GM12878 (cell line): ENCODE data around the gene VASH2. TPM values are rescaled to one million over a fixed set of nuclear protein-coding genes. Genes with fewer than 3 reads are reported as not detected.
"Not testable (repeated sequence)": the region's sequence is repeated elsewhere in the genome, so short reads cannot be mapped to it uniquely, and the experiment has no call there.

Source experiments
- ATAC-seq: fragments of 200-7000 bp; cut with Tn5 transposase; 3 replicates; pipeline ENCODE4 v1.9.1; 2020; ENCODE audit warnings: mild to moderate bottlenecking, moderate library complexity
- BruUV-seq: library from RNA; stranded (reverse); fragments of 400-500 nt; replicated peaks from 2 replicates; lab custom pipeline; 2021; lab: Mats Ljungman, UMichigan
- CTCF ChIA-PET: fragments of 300-600 bp; sonication (Branson Sonifier 250); formaldehyde crosslinking; extraction: SDS; loops from one replicate; lab custom pipeline; 2021; ENCODE audit warnings: inconsistent platforms; lab: Yijun Ruan, JAX
- POLR2A ChIA-PET: fragments of 350-600 bp; formaldehyde crosslinking; extraction: SDS; loops from one replicate; lab custom pipeline; 2021; ENCODE audit warnings: inconsistent platforms; lab: Charles Lee
- RAD21 ChIA-PET: fragments of 300-600 bp; sonication (Branson Sonifier 250); formaldehyde crosslinking; loops from one replicate; lab custom pipeline; 2023; ENCODE audit warnings: antibody characterized with exemption; ENCODE audit not compliant: unreplicated experiment; lab: Charles Lee
- SMC1A ChIA-PET: fragments of 300-600 bp; sonication (Branson Sonifier 250); formaldehyde crosslinking; loops from one replicate; lab custom pipeline; 2023; ENCODE audit not compliant: unreplicated experiment, uncharacterized antibody; lab: Charles Lee
- DNase-seq: peaks from one replicate; pipeline ENCODE4 v3.0.0-alpha.2; 2011; ENCODE audit warnings: low read depth, low spot score
- FAIRE-seq: peaks from 3 replicates; lab custom pipeline; 2011; peaks lifted over from hg19 to GRCh38; lab: Jason Lieb, UNC
- H2AFZ ChIP-seq: 2 replicates; pipeline ENCODE4 v1.6.0; 2011; ENCODE audit warnings: low read depth, low read length, control low read depth; ENCODE audit not compliant: control insufficient read depth
- H3K27ac ChIP-seq: 2 replicates; pipeline ENCODE4 v1.5.1; 2011; ENCODE audit warnings: control low read depth; ENCODE audit not compliant: control insufficient read depth, insufficient read depth
- H3K27me3 ChIP-seq, 2 experiments: replicated peaks in 1 of 2; 2 replicates each; pipeline versions ENCODE4 v1.6.0 to v1.6.1; 2011; ENCODE audit warnings: low read length in 1 of 2; ENCODE audit not compliant: control insufficient read depth in 2 of 2, insufficient read depth in 2 of 2
- H3K36me3 ChIP-seq, 2 experiments: 2 replicates each; pipeline ENCODE4 v1.5.1; 2011; ENCODE audit warnings: low read length in 1 of 2; ENCODE audit not compliant: control insufficient read depth in 2 of 2, insufficient read depth in 2 of 2
- H3K4me1 ChIP-seq: 2 replicates; pipeline ENCODE4 v1.6.1; 2011; ENCODE audit warnings: mild to moderate bottlenecking, low read length, moderate library complexity, mixed read lengths; ENCODE audit not compliant: control insufficient read depth, insufficient read depth
- H3K4me2 ChIP-seq: 2 replicates; pipeline ENCODE4 v1.6.0; 2011; ENCODE audit warnings: control low read depth; ENCODE audit not compliant: control insufficient read depth, insufficient read depth
- H3K4me3 ChIP-seq: fragments of 200-600 bp; sonication (generic); 2 replicates; pipeline ENCODE4 v1.5.1; 2016
- H3K79me2 ChIP-seq: 2 replicates; pipeline ENCODE4 v1.6.0; 2011; ENCODE audit warnings: low read length; ENCODE audit not compliant: control insufficient read depth, insufficient read depth
- H3K9ac ChIP-seq: 2 replicates; pipeline ENCODE4 v1.8.0; 2011; ENCODE audit warnings: low read length, control low read depth, mixed read lengths; ENCODE audit not compliant: control insufficient read depth, insufficient read depth
- H3K9me3 ChIP-seq: replicated peaks from 3 replicates; pipeline ENCODE4 v1.5.1; 2011; ENCODE audit warnings: mild to moderate bottlenecking, low read length; ENCODE audit not compliant: control insufficient read depth, insufficient read depth
- H4K20me1 ChIP-seq: 2 replicates; pipeline ENCODE4 v1.6.0; 2011; ENCODE audit not compliant: control insufficient read depth, insufficient read depth
- GABPA ChIP-seq: IDR thresholded peaks from 2 replicates; pipeline ENCODE4 v1.6.1; 2014; ENCODE audit warnings: antibody characterized with exemption, low read depth, mild to moderate bottlenecking, inconsistent platforms
- KAT2A ChIP-seq: conservative IDR thresholded peaks from 2 replicates; pipeline ENCODE4 v1.6.1; 2011; ENCODE audit warnings: low read depth, low read length; ENCODE audit not compliant: control insufficient read depth
- ZNF274 ChIP-seq: IDR thresholded peaks from one replicate; pipeline ENCODE4 v1.8.0; 2011; ENCODE audit not compliant: insufficient read length, insufficient read depth
- WGBS: methylation state at CpG from one replicate; pipeline ENCODE4 v1.1.6; 2016; ENCODE audit warnings: low lambda C conversion rate; ENCODE audit not compliant: insufficient replicate concordance, insufficient coverage; ENCODE audit errors: missing lambda C conversion rate; 5-methylcytosine and 5-hydroxymethylcytosine counted together
- in situ Hi-C: fragments of 300-500 bp; cut with MboI; formaldehyde crosslinking; loops from 9 replicates; pipeline ENCODE4 v1.14.3; 2018; ENCODE audit warnings: mixed read lengths
- intact Hi-C: fragments of 100-400 bp; cut with micrococcal nuclease; formaldehyde crosslinking; loops from one replicate; pipeline ENCODE4 v1.14.2; 2022; ENCODE audit not compliant: unreplicated experiment
- polyA plus RNA-seq, 11 experiments: library from polyadenylated mRNA; depleted of rRNA in 4 of 11; unstranded in 6 of 11; stranded (reverse) in 5 of 11; fragments of >200 nt; fragmentation: Nextera tagmentation in 4 of 11; fragmentation: Illumina TruSeq in 1 of 11; extraction: Ambion mirVana in 4 of 11; extraction: Trizol in 1 of 11; gene quantifications; 1 replicate in 1 of 11; 2 replicates in 10 of 11; pipeline versions ENCODE4 v1.2.1 to v1.2.3, GENCODE V29; 2011 to 2016; ENCODE audit warnings: inconsistent platforms in 2 of 11, missing spikeins in 2 of 11, low read depth in 1 of 11
- total RNA-seq, 4 experiments: library from RNA; depleted of rRNA in 3 of 4; stranded (reverse); fragments of >200 nt in 3 of 4; fragmentation: Illumina TruSeq in 1 of 4; extraction: Trizol in 1 of 4; gene quantifications; 2 replicates each; pipeline versions ENCODE4 v1.2.1 to v1.2.3, GENCODE V29; 2013 to 2021

The VASH2 gene
- total and polyA plus RNA-seq, 10 of the 15 experiments (the other 5 are each of a cell fraction or from before 2014, with no cell fraction given), result 5.4 to 29.7 (median 21.7) TPM

DNA sequence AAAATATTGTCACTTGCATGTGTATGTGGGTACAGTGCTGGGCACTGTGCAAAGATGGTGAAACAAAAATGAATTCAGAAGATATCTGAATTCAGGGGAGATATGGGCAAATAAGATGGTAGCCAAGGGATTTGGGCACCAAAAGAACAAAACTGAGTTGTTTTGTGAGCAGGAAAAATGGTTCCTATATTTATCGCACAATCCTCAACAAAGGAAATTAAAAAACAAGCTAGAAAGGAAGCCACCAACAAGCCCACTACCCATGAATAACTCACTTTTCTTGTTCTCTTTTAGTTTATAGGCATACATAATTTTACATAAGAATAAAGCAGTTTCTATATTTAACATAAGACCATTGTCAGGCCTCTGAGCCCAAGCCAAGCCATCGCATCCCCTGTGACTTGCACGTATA, 40.7 kb upstream of the VASH2 start (continued):
- TF ChIP-seq GABPA, result no peak
- TF ChIP-seq ZNF274, result no peak
- no peak for TF ChIP-seq KAT2A

DNA sequence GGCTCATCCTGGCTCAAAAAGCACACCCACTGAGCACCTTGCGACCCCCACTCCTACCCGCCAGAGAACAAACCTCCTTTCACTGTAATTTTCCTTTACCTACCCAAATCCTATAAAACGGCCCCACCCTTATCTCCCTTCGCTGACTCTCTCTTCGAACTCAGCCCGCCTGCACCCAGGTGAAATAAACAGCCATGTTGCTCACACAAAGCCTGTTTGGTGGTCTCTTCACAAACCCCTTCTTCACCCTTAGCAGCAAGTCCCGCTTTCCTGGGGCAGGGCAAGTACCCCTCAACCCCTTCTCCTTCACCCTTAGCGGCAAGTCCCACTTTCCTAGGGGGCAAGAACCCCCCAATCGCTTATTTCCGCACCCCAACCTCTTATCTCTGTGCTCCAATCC, 40.1 kb upstream of the VASH2 start:
- FAIRE-seq, H3K27me3 ChIP-seq, CTCF ChIA-PET, H3K36me3 ChIP-seq, H2AFZ ChIP-seq, H3K27ac ChIP-seq, POLR2A ChIA-PET, intact Hi-C loops, H3K4me3 ChIP-seq, H3K9ac ChIP-seq, H3K4me2 ChIP-seq, ATAC-seq, DNase-seq, BruUV-seq, H3K9me3 ChIP-seq, in situ Hi-C loops, H4K20me1 ChIP-seq, H3K4me1 ChIP-seq, RAD21 ChIA-PET, H3K79me2 ChIP-seq: not testable (repeated sequence)
- 78% methylated on average over 7 of the region's 10 CpGs for WGBS
- SMC1A ChIA-PET, result interaction anchor here (1.3 kb wide), 1 partner anchor 95 kb away, joined by 3 read pairs; no protein-coding TSS in a partner anchor

DNA sequence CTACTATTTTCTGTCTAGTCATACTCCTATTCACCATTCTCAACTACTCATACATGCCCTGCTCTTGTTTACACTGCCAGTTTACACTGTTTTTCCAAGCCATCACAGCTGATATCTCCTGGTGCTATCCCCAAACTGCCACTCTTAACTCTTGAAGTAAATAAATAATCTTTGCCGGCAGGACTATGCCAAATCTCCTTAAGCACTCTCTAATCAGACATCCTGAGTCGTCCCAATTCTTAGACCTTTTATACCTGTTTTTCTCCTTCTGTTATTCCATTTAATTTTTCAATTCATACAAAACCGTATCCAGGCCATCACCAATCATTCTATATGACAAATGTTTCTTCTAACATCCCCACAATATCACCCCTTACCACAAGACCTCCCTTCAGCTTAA, 36.7 kb upstream of the VASH2 start:
- H3K27me3 ChIP-seq, CTCF ChIA-PET, BruUV-seq, H2AFZ ChIP-seq, H3K9ac ChIP-seq, POLR2A ChIA-PET, H4K20me1 ChIP-seq, H3K4me1 ChIP-seq, intact Hi-C loops, SMC1A ChIA-PET, H3K9me3 ChIP-seq, H3K27ac ChIP-seq, H3K36me3 ChIP-seq, H3K79me2 ChIP-seq, H3K4me2 ChIP-seq, RAD21 ChIA-PET, H3K4me3 ChIP-seq, DNase-seq, FAIRE-seq, ATAC-seq, in situ Hi-C loops: not testable (repeated sequence)
- WGBS, result 35% methylated on average over 3 of the region's 3 CpGs

DNA sequence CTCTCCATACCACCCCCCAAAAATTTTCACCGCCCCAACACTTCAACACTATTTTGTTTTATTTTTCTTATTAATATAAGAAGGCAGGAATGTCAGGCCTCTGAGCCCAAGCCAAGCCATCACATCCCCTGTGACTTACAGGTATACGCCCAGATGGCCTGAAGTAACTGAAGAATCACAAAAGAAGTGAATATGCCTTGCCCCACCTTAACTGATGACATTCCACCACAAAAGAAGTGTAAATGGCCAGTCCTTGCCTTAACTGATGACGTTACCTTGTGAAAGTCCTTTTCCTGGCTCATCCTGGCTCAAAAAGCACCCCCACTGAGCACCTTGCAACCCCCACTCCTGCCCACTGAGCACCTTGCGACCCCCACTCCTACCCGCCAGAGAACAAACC, 36.2 kb upstream of the VASH2 start:
- ATAC-seq, H3K4me3 ChIP-seq, H3K36me3 ChIP-seq, H3K4me2 ChIP-seq, H3K9me3 ChIP-seq, DNase-seq, H3K4me1 ChIP-seq, FAIRE-seq, BruUV-seq, H3K9ac ChIP-seq, POLR2A ChIA-PET, in situ Hi-C loops, H3K79me2 ChIP-seq, SMC1A ChIA-PET, H3K27me3 ChIP-seq, H2AFZ ChIP-seq, intact Hi-C loops, H4K20me1 ChIP-seq, RAD21 ChIA-PET, H3K27ac ChIP-seq: not testable (repeated sequence)
- 100% methylated on average over 3 of the region's 5 CpGs for WGBS
- CTCF ChIA-PET, result interaction anchor here (0.7 kb wide), 1 partner anchor 99 kb away, joined by 4 read pairs; no protein-coding TSS in a partner anchor
